SK-N-SH treated with all-trans-retinoic acid at 6 μM for 48 hours (cell line): ENCODE results near the gene C1RL.

Source experiments
- ARNTL ChIP-seq: fragments of 450-650 bp; formaldehyde crosslinking; IDR thresholded peaks from 2 replicates; pipeline ENCODE4 v1.5.0; 2020; ENCODE audit warnings: low read depth, mild to moderate bottlenecking, moderate library complexity, borderline replicate concordance
- CSDC2 ChIP-seq: fragments of 250-450 bp; sonication (Bioruptor Pico); IDR thresholded peaks from 2 replicates; pipeline ENCODE4 v1.5.0; 2020; ENCODE audit warnings: mild to moderate bottlenecking, moderate library complexity
- CSRNP3 ChIP-seq: fragments of 250-450 bp; sonication (Bioruptor Pico); IDR thresholded peaks from 2 replicates; pipeline ENCODE4 v1.5.1; 2021; ENCODE audit warnings: mild to moderate bottlenecking, moderate library complexity
- GLIS3 ChIP-seq: fragments of 250-450 bp; sonication (Bioruptor Pico); IDR thresholded peaks from 2 replicates; pipeline ENCODE4 v1.5.0; 2020; ENCODE audit warnings: mild to moderate bottlenecking, moderate library complexity
- ISL1 ChIP-seq: fragments of 250-450 bp; sonication (Bioruptor Pico); IDR thresholded peaks from 2 replicates; pipeline ENCODE4 v2.1.2; 2022; ENCODE audit warnings: mild to moderate bottlenecking, moderate library complexity
- OSR1 ChIP-seq: fragments of 250-450 bp; sonication (Bioruptor Pico); IDR thresholded peaks from 2 replicates; pipeline ENCODE4 v1.8.0; 2022; ENCODE audit warnings: moderate library complexity, mild to moderate bottlenecking, inconsistent platforms
- PATZ1 ChIP-seq: fragments of 250-450 bp; sonication (Bioruptor Pico); IDR thresholded peaks from 2 replicates; pipeline ENCODE4 v1.8.0; 2020; ENCODE audit warnings: mild to moderate bottlenecking, moderate library complexity, borderline replicate concordance
- PPARA ChIP-seq: fragments of 250-450 bp; sonication (Bioruptor Pico); IDR thresholded peaks from 2 replicates; pipeline ENCODE4 v1.5.0; 2020; ENCODE audit warnings: mild to moderate bottlenecking, borderline replicate concordance
- RARB ChIP-seq: fragments of 250-450 bp; sonication (Bioruptor Pico); IDR thresholded peaks from 2 replicates; pipeline ENCODE4 v1.8.0; 2021; ENCODE audit warnings: mild to moderate bottlenecking, moderate library complexity
- TCF4 ChIP-seq: fragments of 250-450 bp; sonication (Bioruptor Pico); IDR thresholded peaks from 2 replicates; pipeline ENCODE4 v1.8.0; 2021; ENCODE audit warnings: mild to moderate bottlenecking, moderate library complexity, borderline replicate concordance
- TOX ChIP-seq: fragments of 250-450 bp; sonication (Bioruptor Pico); IDR thresholded peaks from 2 replicates; pipeline ENCODE4 v1.8.0; 2021; ENCODE audit warnings: mild to moderate bottlenecking, moderate library complexity, borderline replicate concordance
- ZC3H10 ChIP-seq: fragments of 250-450 bp; sonication (Bioruptor Pico); IDR thresholded peaks from 2 replicates; pipeline ENCODE4 v1.5.1; 2021; ENCODE audit warnings: mild to moderate bottlenecking, moderate library complexity
- ZFP3 ChIP-seq: fragments of 250-450 bp; sonication (Bioruptor Pico); IDR thresholded peaks from 2 replicates; pipeline ENCODE4 v1.5.0; 2020; ENCODE audit warnings: mild to moderate bottlenecking, moderate library complexity

GRCh38 chr12:7045913-7046312 lies 63.1 kb downstream of the C1RL start:
- TF ChIP-seq ZFP3 (CRISPR knock-in tag) (no peak), OSR1 (no peak), GLIS3 (CRISPR knock-in tag) (no peak), TOX (CRISPR knock-in tag) (no peak), ZC3H10 (CRISPR knock-in tag) (no peak), ISL1 (no peak), CSRNP3 (no peak), PATZ1 (CRISPR knock-in tag) (no peak), TCF4 (no peak), ARNTL (CRISPR knock-in tag) (no peak), CSDC2 (no peak), RARB (CRISPR knock-in tag) (no peak), PPARA (no peak)
